ENCODE measurements around the gene WDR19. TPM values are rescaled to one million over a fixed set of nuclear protein-coding genes. Genes with fewer than 3 reads are reported as not detected.
"Not testable (repeated sequence)": the region's sequence is repeated elsewhere in the genome, so short reads cannot be mapped to it uniquely, and the experiment has no call there.

Gene WDR19
- polyA plus RNA-seq, 4 donors, result 60.8 to 113 (median 87.2) TPM

DNA sequence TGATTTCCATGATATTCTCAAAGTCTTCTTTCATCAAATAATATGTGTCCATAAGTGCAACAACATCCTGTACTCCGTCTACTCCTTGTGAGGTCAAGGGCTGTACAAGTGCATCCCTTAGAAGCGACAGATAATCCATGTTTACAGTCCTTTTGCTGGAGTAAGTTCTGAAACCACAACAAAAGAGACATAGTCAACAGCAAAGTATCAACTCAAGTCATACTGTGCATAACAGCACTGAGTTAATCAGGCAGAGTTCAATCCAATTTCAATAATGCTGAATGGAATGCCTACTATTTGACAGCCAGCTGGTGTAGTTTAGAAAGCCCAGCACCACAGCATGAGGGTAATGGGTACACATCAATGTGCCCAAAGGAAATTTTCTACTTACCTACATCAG lies 109.4 kb downstream of the WDR19 start:
- DNase-seq (ENCODE audit: low read depth in 4 of 4, low spot score in 2 of 4), result no peak

DNA sequence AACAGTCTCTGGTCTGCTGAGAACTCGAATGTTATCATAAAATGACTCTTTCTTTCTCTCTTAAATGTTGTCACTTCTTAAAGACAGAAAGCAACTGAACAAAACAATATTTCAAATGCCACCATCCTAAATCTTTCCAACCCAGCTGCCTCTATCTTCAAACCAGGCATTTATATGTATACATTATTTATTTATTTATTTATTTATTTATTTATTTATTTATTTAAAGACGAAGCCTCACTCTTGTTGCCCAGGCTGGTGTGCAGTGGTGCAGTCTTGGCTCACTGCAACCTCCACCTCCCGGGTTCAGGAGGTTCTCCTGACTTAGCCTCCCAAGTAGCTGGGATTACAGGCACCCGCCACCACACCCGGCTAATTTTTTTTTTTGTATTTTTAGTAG lies 110.1 kb downstream of the WDR19 start:
- DNase-seq (ENCODE audit: low read depth in 4 of 4, low spot score in 2 of 4), result not testable (repeated sequence)

DNA sequence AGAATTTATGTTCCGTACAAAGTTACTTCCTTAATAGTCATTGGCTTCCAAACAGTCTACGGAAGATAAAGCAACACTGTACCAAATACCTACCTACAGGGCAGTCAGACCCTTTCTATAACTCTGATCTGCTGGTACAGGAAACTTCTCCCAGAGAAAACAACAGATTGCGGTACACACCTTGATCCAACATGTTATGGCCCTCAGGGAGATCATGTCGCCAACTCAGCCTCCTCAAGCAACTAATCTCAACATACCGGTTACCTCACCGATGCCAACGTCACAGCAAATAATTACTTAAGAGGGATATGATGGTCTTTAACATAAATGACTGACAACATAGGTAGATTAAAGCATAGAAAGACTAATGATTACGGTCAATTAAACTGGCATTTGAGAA lies 113.5 kb downstream of the WDR19 start:
- no peak for DNase-seq (ENCODE audit: low read depth in 4 of 4, low spot score in 2 of 4)

DNA sequence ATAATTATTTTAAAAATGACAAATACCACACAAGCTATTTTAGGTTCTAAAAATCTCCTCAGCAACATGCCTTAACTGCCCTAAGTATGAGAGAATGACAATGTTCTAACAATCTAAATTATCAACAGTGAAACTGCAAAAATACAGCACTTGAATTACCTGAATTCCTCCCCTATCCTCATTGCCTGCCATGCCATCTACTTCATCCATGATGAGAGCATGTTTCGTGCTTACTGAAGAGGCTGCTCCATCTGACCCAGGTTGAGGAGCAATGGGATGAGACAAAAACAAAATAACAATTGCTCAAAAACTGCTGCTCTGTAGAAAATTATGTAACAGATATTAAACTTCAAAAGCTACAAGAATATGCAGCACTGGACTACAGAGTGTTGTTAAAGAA lies 120.6 kb downstream of the WDR19 start:
- DNase-seq (ENCODE audit: low read depth in 4 of 4, low spot score in 2 of 4), result no peak

DNA sequence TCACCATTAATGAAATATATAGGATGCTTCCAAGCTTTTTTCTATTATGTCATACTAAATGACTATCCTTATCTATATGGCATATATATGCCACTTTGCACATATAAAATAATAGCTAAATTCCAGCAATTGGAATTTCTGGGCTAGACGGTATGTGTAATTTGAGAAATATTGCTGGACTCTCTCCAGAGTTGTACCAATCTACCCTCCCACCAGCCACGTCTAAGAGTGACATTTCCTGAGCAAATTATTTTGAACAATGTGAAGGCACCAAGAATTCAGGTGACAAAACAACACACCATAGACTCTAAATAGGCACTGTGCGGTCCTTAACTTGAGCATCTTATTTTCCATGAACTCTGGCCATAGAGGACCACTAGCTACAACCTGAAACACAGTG lies 121.5 kb downstream of the WDR19 start:
- DNase-seq (ENCODE audit: low read depth in 4 of 4, low spot score in 2 of 4), result no peak

DNA sequence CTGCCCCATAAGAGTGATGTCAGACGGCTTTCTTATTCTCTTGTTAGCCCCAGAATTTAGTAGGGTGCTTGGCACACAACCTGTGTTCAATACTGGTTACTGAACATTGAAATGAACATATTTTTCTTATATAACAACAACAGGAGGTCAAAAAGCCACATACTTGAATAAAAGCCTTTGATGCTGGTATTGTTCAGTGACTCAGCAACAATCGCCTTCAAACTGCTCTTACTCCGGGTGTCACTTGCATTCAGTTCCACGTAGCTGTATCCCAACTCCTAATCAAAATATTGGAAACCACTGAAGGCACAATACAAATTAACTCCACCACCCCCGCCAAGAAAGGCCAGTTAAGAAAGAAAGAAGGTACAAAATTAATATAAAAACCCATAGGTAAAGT lies 122.3 kb downstream of the WDR19 start:
- no peak for DNase-seq (ENCODE audit: low read depth in 4 of 4, low spot score in 2 of 4)

DNA sequence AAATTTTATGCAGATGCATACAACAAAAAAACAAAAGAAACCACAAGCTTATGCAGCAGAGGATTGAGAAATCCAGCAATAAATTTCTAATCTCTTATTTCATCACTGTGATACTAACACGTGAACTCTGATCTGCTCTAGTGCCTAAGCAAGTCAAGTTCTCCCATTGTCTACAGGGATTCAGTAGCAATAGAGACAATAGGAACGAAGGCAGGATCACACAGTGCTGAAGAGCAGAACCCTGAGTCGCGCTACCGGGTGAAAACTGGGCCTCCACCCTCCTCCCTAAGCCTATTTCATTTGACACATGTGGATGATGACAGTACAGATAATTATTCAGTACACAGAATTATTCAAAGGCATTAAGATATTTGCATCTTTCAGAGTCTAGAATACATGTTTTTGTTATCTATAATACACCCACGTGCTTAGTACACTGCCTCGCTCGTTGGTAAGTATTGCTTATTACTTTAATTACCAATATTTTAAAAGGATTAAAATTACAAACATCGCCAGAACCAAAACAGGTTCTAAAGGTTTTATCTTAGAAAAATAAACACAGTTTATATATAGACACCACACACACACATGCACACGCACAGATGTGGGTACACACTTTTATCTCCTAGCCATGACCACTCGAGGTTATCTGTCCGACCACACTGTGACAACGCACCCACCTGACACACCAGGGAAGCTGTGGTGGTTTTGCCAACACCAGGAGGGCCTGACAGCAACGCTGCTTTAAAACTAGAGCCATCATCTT lies 123.8 kb downstream of the WDR19 start:
- DNase-seq (ENCODE audit: low read depth in 4 of 4, low spot score in 2 of 4), result no peak

DNA sequence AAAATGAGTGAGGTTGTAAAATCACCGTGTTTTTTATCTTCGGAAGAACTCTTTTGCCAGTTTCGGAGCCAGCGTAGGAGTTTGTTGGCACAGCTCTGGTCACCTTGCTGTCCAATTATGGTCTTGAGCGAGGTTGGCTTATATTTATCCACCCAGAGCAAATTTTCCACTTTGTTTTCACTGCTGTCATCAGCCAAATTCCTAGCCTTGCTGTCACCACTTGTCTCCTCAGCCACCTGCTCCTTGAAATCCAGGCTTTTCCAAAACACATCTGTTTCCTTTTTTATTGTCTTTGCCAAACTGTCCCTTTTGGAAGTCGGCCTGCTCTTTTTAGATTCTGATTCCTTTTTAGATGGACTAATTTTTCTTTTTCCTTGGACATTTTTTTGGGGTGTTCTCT lies 126.3 kb downstream of the WDR19 start:
- DNase-seq (ENCODE audit: low read depth in 4 of 4, low spot score in 2 of 4), result no peak

DNA sequence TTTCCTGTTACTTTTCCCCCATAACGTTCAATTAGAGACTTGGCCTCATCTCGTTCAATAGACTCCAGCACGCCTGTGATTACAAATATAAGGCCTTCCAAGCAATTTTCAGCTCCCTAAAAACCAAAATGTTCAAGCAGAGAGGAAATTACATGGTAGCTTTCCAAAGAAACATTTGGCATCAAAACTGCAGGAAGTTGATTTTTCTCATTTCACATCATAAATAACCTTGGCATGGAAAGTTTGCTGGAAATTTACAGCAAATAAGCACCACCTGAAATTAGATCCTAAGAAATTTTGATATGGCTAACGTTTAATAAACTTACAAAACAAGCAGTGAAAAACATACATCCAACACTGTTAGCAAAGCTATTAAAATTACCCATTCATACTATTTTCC lies 130.5 kb downstream of the WDR19 start:
- no peak for DNase-seq (ENCODE audit: low read depth in 4 of 4, low spot score in 2 of 4)

DNA sequence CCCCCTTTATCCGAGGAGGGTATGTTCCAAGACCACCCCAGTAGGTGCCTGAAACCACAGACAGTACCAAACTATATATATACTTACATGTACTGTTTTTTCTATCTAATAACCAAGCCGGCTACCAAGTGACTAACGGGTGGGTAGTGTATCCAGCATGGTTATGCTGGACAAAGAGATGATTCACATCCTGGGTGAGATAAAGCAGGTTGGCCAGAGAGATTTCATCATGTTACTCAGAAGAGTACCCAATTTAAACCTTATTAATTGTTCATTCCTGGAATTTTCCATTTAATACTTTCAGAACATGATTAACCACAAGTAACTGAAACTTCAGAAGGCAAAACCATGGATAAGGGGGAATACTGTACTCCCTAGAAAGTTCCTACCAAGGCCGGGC lies 137.3 kb downstream of the WDR19 start:
- DNase-seq (ENCODE audit: low read depth in 4 of 4, low spot score in 2 of 4), result no peak

DNA sequence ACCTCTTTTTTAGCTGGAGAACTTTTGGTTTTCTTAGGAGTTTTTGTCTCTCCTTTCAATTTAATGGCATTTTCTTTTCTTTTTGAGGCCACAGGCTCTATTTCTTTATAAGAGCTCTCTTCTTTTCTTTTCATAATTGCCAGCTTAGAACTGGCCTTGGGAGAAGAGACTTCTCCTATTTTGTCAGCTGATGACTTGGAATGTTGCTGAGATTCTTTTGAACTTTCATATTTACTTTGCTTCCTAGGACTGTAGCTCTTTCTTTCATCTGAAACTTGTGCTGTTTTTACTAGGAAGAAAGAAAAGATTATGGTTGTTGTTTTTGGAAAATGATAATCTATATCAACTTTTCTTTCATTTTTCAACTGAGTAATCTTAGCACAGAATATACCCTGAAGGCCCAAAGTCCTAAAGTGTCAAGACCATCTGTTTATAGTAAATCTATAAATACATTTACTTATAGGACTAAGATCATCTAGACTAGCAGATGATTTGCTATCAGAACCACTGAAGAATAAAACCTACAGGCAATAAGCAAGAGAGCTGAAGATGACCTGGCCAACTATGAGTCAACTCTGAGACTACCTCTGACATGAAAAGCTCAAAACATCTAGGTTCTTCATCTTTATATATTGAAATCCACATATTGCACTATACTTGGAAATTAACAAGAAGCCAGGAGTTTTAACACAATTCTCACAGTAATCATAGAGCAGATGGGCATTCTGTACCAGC lies 138.2 kb downstream of the WDR19 start:
- DNase-seq (ENCODE audit: low read depth in 4 of 4, low spot score in 2 of 4), result no peak

DNA sequence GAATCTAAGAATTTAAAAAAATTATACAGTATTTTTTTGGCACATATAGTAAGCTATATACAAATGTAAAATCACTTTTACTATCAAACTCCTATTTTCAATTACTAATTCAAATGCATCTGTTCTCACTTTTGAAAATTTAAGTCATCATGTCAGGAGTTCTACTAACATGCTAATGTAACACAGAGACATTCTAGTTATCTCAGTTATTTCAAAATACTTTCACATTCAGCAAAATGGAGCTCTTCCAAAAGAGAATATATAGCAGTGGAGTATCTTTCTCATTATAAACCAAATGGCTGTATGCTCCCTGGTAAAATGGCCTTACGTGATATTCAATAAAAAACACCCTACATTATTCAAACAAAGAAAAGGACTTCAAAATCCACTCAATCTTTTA lies 141.5 kb downstream of the WDR19 start:
- DNase-seq (ENCODE audit: low read depth in 4 of 4, low spot score in 2 of 4), result no peak

DNA sequence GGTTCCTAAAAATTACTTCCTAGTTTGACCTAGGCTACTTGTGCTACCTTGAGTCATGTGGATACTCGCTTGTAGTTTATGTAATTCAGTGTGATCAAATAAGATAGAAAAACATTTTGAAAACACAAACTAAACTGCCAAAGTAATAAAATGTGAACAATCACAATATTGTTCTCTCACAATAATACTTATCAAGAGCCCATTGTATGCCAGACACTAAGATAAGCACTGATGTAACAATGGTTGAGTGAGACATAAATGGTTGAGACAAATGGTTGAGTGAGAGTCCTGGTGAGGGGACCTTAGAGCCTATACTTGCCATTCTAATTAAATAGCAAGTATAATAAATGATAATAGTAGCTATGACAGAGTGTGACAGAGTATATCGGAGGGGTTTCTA lies 142.1 kb downstream of the WDR19 start:
- no peak for DNase-seq (ENCODE audit: low read depth in 4 of 4, low spot score in 2 of 4)

DNA sequence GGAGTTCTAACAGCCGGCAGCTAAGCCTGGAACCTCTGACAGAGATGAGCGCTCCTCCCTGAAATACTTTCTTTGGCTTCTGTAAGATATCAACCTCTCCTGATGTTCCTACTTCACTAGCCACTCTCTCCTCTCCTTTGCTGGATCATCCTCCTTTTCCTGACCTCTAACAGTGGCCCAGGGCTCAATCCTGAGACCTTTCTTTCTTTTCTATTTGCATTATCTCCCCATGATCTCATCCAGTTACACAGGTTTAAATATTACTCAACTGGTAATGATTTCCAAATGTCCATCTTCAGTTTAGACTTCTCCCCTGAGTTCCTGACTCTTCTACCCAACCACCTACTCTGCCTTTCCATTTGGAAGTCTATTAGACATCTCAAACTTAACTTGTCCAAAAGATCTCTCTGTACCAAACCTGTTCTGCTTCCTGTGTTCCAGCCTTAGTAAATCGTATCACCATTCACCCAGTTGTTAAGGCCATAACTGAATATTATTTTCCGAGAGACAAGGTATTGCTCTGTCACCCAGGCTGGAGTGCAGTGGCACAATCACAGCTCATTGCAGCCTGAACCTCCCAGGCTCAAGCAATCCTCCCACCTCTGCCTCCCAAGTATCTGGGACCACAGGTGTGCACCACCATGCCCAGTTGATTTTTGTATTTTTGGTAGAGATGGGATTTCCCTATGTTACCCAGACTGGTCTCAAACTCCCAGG lies 142.7 kb downstream of the WDR19 start:
- no peak for DNase-seq (ENCODE audit: low read depth in 4 of 4, low spot score in 2 of 4)

DNA sequence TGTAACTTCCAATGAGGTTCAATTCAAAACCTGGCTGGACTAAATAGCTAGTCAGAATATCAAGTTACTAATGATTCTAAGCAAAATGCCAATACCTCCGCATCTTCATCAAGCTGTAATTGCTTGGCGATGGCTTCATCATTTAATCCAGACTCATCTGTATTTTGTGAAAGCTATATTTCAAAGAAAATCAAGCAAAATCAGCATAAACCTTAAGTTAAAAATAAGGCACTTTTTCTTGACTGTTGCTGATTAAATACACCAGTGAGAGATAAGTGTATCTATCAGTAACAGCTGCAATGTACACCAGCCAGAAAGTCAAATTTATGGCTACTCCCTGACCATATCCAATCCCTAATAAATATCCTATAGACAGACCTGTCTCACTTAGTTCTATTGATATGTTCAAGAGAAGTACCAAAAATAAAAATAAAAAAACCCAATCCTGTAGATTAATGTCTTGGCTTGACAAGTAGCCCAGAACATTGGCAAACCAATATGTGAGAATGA lies 144.2 kb downstream of the WDR19 start:
- no peak for DNase-seq (ENCODE audit: low read depth in 4 of 4, low spot score in 2 of 4)

DNA sequence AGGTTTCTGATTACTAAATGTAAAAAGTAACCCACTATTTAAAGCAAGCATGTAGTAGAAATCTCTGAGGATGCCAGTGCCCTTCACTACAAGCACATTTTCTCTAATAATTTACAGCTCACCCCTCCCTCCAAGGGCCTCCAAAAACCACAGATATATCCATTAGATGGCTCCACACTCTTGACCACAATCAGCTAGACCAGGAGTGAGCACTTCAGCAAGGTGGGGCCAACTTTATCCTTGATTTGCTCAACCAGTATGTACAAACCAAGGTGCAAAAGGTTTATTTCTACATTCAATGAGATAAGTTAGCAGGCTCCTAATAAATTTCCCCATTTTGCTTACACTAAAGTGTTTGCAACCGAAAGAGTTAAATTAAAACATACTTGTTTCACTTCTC lies 148.0 kb downstream of the WDR19 start:
- DNase-seq (ENCODE audit: low read depth in 4 of 4, low spot score in 2 of 4), result no peak

DNA sequence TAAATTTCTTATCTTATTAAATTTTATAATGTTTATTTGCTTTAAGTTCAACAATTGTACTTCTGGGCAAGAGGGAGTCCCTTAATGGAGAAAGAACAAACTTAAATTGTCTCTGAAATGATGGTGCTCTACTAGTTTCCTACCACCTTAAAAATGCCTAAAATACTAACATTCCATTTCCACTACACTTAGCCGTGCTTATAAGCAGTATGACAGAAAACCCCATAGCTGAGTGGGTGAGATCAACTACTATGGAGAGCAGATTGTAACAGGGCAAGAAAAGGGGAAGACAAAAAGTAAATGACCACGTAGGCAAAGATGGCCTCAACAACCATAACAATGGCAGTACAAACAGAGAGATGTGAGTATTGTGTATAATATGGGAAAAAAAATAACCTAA lies 148.9 kb downstream of the WDR19 start:
- DNase-seq (ENCODE audit: low read depth in 4 of 4, low spot score in 2 of 4), result no peak
